NCI-H187 (cell line): ENCODE data around the gene CEP57.

ENCODE experiments used
- DNase-seq, 2 experiments: peaks; one replicate each; lab custom pipeline; 2025; lab: John Stamatoyannopoulos, UW

CEP57 gene

GRCh38 chr11:95790123-95790932, at the start of gene CEP57:
Gene CEP57, plus strand, starts transcription at chr11:95790498. Its CDS starts 201 bp downstream, at chr11:95790699.
- peak; percentile 87 to 91 for DNase-seq

- DNase-seq, result no peak
Measured at GRCh38 chr11:95750101-95750500, 40.2 kb upstream of the CEP57 start.

DNA sequence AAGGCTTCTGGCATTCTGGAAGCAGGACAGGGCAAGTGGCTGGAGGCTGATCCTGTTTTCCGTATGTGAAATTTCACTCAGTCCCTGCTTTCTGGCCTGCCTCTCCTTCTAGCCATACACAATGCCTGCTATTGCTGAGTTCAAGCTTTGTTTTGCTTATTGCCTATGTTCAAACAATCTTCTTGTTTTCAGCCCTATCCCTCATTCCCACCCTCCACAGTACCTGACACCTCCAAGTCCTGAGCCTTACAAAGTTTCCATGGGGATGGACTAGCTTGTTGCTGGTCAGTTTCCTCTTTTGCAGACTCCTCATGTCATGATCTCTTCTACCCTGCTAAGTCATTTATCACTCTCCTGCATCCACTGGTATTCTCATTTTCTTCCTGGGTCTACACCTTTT, 38.8 kb upstream of the CEP57 start:
- DNase-seq, result no peak

DNA sequence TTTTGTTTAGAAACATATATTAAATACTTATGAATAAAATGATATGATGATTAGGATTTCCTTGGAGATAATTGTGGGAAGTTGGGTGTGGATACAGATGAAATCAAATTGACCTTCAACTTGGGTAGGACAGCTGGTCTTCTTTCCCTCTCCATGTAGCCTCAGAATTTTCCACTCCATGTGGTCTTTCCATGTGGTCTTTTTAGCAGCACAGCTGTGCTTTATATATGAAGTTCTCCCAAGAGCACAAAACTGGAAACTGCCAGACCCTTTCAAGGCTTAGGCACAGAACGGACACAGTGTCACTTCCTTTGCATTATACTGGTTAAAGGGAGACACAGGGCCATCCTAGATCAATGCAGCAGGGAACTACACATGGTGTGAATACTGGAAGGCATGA, 29.4 kb upstream of the CEP57 start:
- DNase-seq, result no peak

GRCh38 chr11:95762534-95762933, 27.8 kb upstream of the CEP57 start:
- no peak for DNase-seq

- peak in 1 of 2 experiments; percentile 2 for DNase-seq
Measured at GRCh38 chr11:95764267-95764898, 25.9 kb upstream of the CEP57 start.

- no peak for DNase-seq
Measured at GRCh38 chr11:95766701-95767100, 23.6 kb upstream of the CEP57 start.

- DNase-seq, result no peak
Measured at GRCh38 chr11:95767498-95767897, 22.8 kb upstream of the CEP57 start.

GRCh38 chr11:95768521-95768920, 21.8 kb upstream of the CEP57 start:
- no peak for DNase-seq

DNA sequence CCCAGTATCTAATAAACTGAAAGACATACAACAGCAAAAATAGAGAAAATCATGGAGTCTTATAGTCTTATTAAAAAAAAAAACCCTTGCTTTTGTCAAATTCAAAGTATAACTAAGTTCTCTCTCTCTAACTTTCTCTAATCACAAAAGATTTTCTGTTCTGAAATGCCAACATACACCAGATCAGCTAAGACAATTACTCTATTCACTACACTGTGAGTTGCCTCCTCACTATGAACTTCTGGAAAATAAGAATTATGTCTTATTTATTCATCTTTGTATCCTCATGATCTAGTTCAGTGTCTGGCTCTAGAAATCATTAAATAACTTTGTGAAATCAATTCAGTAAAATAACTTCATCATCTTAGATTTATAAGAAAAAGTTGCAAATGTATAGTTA, 13.4 kb upstream of the CEP57 start:
- no peak for DNase-seq

GRCh38 chr11:95778699-95779098, 11.6 kb upstream of the CEP57 start:
- no peak for DNase-seq

GRCh38 chr11:95780544-95780943, 9.8 kb upstream of the CEP57 start:
- no peak for DNase-seq

GRCh38 chr11:95788921-95789505, 1.3 kb upstream of the CEP57 start:
- peak in 1 of 2 experiments; percentile 4 for DNase-seq

DNA sequence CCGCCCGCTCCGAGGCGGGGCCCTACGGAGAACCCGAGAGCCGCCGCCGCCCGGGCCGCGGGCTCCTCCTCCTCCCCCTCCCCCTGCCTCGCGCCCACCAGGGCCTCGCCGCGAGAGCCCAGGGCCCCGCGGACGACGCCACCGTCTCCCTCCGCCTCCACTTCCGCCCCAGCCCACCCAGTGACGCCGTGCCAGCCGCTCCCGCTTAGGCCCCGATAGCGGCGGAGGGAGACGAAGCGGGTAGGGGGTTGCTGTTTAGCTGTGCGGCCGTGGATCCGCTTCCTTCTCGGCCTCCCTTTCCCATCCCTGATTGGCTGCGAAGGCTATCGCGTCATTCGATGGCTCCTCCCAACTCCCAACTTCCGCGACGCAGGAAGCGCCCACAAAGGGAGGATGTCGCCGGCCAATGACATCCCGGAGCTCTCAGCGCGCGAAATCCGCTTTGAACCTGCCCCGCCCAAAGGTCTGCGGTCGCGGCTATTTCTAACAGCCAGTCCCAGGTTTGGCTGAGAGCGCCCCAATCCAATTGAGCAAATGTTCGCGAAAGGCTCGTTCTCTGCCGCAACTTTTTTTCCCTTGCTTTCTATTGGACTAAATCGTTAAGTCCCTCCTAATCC, 684 bp upstream of the CEP57 start, which contains the start of gene FAM76B:
TSS of gene FAM76B (minus strand) at position 277 of the 617 bp plus-strand sequence. CDS start 304 bp downstream, outside the sequence.
- DNase-seq, result peak; percentile 93 to 96

- DNase-seq, result peak in 1 of 2 experiments; percentile 19
Measured at GRCh38 chr11:95790933-95791708, 823 bp downstream of the CEP57 start.

- no peak for DNase-seq
Measured at GRCh38 chr11:95791709-95792033, 1.4 kb downstream of the CEP57 start.

DNA sequence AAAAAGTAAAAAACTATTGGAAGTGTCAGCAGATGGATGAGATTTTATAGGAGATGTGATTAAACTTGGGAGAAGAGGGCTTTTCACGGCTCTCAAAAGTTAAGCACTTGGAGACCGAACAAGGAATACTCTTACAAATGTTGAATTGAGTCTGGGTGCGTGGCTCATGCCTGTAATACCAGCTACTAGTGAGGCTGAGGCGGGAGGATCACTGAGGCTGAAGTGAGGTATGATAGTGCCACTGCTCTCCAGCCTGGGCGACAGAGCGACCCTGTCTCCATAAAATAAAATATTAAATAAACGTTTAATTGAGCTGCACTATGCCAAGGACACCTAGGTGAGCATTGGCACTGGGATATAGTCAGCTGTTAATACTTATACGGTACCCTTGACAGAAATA, 1.9 kb downstream of the CEP57 start:
- DNase-seq, result no peak

DNA sequence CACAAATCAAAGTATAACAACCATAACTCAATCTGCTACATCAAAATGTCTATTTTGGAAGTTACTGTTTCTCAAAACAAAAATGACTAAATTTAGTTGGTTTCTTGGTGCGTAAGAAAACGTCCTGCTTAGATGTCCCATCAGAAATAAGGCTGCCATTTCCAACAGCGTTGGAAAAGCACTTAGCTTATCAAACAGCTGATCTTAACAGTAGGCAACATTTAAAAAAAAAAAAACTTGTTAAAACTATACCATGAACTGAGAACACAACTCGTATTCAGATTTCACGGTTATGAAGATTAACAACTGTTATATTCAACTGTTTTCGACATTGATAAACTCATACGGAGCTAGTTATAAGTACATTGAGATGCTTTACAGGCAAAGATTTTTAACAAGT, 2.4 kb downstream of the CEP57 start:
- no peak for DNase-seq

DNA sequence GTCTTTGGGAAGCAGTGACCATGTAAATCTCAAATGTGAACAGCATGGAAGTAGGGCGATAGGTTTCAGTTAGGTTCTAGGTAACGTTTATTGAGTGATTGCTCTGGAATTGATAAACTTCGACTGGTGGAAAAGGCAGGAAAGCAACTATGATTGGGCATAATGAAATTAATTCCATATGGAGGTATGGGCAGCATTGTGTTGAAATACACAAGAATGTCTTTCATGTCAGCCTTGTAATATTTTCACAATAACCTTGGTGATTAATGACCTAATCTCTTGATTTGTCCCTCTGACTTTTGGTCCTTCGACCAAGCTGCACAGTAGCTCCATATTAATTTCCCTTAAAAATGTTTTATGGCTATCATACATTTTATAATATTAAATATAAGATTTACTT, 2.8 kb downstream of the CEP57 start:
- no peak for DNase-seq

- DNase-seq, result no peak
Measured at GRCh38 chr11:95794086-95794485, 3.8 kb downstream of the CEP57 start.

DNA sequence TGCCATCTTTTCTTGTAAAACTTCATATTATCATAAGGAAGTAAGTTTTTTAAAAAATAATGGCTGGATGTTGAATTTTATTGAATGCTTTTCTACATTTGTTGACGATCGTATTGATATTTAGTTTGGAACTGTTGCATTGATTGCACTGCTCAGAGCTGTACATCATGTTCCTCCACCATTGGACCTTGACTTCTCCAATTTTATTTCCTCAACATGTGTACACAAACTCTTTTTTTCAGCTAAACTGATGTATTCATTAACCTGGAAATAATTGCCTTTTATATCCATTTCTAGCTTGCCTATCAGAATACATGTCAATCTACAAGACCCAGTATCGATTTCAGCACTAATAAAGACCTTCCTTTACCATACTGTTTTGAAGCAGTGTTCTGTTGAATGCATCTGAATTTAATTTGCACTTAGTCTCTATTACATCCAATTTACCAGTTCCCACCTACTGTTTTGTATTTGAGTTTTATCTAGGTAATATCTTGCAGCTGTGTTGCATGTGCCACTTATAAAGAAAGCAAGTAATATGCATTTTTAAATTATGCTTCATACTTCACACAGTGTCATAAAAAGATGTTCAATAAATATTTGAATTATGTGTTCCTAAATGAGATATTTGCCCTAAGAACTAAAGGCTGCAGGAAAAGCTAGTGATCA, 5.5 kb downstream of the CEP57 start:
- no peak for DNase-seq
